Activated CD8-positive, alpha-beta memory T cell treated with anti-CD3 and anti-CD28 coated beads, Interleukin-2, amount 50 U/mL, for 1 hour (primary cell): ENCODE results near the gene TSPAN9.

Experiments
- DNase-seq: peaks from one replicate; pipeline ENCODE4 v3.0.0-alpha.2; 2020; ENCODE audit errors: extremely low read depth

Gene TSPAN9

GRCh38 chr12:3076730-3077571, at the start of gene TSPAN9:
Gene TSPAN9 (plus strand): TSS chr12:3077379. CDS start chr12:3201194, 123,815 bp downstream.
- peak; percentile 26 for DNase-seq

GRCh38 chr12:3028108-3028507, 49.1 kb upstream of the TSPAN9 start:
- no peak for DNase-seq

- DNase-seq: no peak
These were observed 46.3 kb upstream of the TSPAN9 start for GRCh38 chr12:3030821-3031429.

GRCh38 chr12:3032161-3032560, 45.0 kb upstream of the TSPAN9 start:
- DNase-seq: no peak

- DNase-seq: no peak
These were observed 44.2 kb upstream of the TSPAN9 start for GRCh38 chr12:3032770-3033538.

- DNase-seq: no peak
These were observed 43.7 kb upstream of the TSPAN9 start for GRCh38 chr12:3033539-3033867.

GRCh38 chr12:3034067-3034750, 43.0 kb upstream of the TSPAN9 start:
- DNase-seq: no peak

GRCh38 chr12:3035171-3035570, 42.0 kb upstream of the TSPAN9 start:
- no peak for DNase-seq

- DNase-seq: no peak
These were observed 41.1 kb upstream of the TSPAN9 start for GRCh38 chr12:3035815-3036702.

GRCh38 chr12:3036901-3037600, 40.1 kb upstream of the TSPAN9 start:
- DNase-seq: no peak

- DNase-seq: no peak
These were observed 39.0 kb upstream of the TSPAN9 start for GRCh38 chr12:3038166-3038565.

GRCh38 chr12:3038926-3039510, 38.2 kb upstream of the TSPAN9 start:
- no peak for DNase-seq

GRCh38 chr12:3040026-3040656, 37.0 kb upstream of the TSPAN9 start:
- no peak for DNase-seq

GRCh38 chr12:3040663-3041544, 36.3 kb upstream of the TSPAN9 start:
- DNase-seq: no peak

- no peak for DNase-seq
These were observed 35.5 kb upstream of the TSPAN9 start for GRCh38 chr12:3041558-3042164.

GRCh38 chr12:3042394-3042793, 34.8 kb upstream of the TSPAN9 start:
- DNase-seq: no peak

GRCh38 chr12:3042826-3043225, 34.4 kb upstream of the TSPAN9 start:
- DNase-seq: no peak

- DNase-seq: no peak
These were observed 33.8 kb upstream of the TSPAN9 start for GRCh38 chr12:3043406-3043805.
